Lower leg skin (tissue), 3 donors: Measurements from ENCODE around the gene FPGS.

ENCODE experiments used
- POLR2A ChIP-seq, 2 donors: fragments of 450-650 bp; IDR thresholded peaks; one replicate each; pipeline ENCODE4 v1.6.1; 2016 to 2017; ENCODE audit warnings: antibody characterized with exemption in 2 of 2, mild to moderate bottlenecking in 1 of 2, moderate library complexity in 1 of 2
- TF ChIP-seq, protein P1 (sequence below), 3 donors: fragments of 450-650 bp; IDR thresholded peaks; one replicate each; pipeline ENCODE4 v1.5.1; 2016; ENCODE audit warnings: antibody characterized with exemption in 3 of 3, mild to moderate bottlenecking in 3 of 3, moderate library complexity in 2 of 3

DNA sequence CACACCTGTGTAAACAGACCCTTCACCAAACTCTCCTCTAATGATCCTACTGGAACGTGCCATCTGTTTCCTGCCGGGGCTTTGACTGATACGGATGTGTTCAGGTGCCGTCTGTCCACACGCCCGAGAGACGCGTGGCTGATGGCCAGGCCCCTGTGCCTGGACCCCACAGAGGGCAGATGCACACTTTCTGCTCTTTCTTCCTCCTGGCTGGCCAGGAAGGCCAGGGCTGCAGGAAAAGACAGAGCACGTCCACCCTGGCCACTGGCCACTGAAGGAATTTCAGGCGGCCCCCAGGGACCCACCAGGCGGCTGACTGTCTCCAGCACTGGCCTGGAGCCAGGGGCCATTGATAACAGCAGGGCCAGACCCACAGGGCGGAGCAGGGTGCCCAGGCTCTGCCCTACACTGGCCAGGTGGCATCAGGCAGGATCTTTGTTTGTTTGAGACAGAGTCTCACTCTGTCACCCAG is 55.4 kb downstream of the FPGS start:
- TF ChIP-seq, protein P1, sequence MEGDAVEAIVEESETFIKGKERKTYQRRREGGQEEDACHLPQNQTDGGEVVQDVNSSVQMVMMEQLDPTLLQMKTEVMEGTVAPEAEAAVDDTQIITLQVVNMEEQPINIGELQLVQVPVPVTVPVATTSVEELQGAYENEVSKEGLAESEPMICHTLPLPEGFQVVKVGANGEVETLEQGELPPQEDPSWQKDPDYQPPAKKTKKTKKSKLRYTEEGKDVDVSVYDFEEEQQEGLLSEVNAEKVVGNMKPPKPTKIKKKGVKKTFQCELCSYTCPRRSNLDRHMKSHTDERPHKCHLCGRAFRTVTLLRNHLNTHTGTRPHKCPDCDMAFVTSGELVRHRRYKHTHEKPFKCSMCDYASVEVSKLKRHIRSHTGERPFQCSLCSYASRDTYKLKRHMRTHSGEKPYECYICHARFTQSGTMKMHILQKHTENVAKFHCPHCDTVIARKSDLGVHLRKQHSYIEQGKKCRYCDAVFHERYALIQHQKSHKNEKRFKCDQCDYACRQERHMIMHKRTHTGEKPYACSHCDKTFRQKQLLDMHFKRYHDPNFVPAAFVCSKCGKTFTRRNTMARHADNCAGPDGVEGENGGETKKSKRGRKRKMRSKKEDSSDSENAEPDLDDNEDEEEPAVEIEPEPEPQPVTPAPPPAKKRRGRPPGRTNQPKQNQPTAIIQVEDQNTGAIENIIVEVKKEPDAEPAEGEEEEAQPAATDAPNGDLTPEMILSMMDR (IDR thresholded peaks at IDR 0.05): no peak
- no peak for TF ChIP-seq POLR2A (IDR thresholded peaks at IDR 0.05)
